GM19025 (cell line): Measurements from ENCODE around the gene CCL1.

Experiments
- ATAC-seq: cut with Tn5 transposase; IDR thresholded peaks from one replicate; pipeline ENCODE4 v1.9.1; 2021; ENCODE audit warnings: mild to moderate bottlenecking, low read depth, moderate library complexity; ENCODE audit not compliant: unreplicated experiment

Gene CCL1

GRCh38 chr17:34363183-34363661 lies at the start of gene CCL1:
Gene CCL1 (minus strand): TSS chr17:34363233. CDS start chr17:34363161, 72 bp downstream.
- no peak for ATAC-seq

GRCh38 chr17:34412534-34412933 lies 49.5 kb upstream of the CCL1 start:
- no peak for ATAC-seq

GRCh38 chr17:34411646-34412421 lies 48.8 kb upstream of the CCL1 start:
- ATAC-seq = no peak

GRCh38 chr17:34409352-34409751 lies 46.3 kb upstream of the CCL1 start:
- ATAC-seq = no peak

DNA sequence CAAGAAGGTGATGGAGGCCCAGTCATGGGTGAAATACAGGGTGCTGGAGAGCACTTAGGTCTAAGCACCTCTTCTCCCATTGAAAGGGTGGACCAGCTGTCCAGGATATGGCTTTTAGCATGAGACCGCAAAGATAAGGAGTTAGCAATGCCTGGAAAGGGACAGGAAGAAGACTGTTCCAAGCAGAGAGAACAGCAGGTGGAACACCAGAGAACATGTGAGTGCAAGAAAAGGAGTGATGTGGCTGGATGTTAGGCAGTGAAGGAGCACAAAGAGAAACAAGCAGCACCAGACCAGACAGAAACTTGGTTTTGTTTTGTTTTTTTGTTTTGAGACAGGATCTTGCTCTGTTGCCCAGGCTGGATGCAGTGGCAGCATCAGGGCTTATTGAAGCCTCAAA lies 45.4 kb upstream of the CCL1 start:
- ATAC-seq = no peak

DNA sequence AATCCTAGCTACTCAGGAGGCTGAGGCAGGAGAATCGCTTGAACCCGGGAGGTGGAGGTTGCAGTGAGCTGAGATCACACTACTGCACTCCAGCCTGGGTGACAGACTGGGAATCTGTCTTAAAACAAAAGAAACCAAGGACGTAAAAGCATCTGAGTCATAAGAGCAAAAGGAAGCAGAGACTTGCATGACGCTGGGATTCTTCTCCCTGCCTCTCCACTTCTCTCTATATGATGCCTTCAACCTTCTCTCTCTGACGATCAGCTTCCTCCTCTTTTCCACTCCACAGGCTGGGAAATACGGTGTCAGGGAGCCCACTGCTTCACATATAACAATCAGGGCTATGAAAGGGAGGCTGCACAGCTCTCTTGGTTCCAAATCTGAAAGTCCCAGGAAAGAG lies 43.2 kb upstream of the CCL1 start:
- ATAC-seq = no peak

GRCh38 chr17:34403006-34403405 lies 40.0 kb upstream of the CCL1 start:
- no peak for ATAC-seq

DNA sequence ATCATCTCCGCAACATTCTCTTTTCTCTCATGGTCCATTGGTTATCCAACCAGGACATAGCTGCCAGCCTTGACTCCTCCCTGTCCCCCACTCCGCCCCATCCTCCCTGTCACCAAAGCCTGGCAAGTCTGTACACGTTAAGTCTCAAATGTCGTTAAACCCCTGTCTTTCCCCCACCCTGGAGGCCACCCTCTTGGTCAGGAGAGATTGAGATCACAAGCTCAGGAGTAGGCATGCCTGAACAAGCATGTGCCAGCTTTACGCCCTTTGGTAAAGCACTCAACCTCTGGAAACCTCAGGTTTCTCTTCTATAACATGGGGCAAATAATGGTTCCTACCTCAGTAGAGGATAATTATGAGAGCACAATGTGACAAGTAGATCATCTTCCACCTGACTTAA lies 38.1 kb upstream of the CCL1 start:
- no peak for ATAC-seq

DNA sequence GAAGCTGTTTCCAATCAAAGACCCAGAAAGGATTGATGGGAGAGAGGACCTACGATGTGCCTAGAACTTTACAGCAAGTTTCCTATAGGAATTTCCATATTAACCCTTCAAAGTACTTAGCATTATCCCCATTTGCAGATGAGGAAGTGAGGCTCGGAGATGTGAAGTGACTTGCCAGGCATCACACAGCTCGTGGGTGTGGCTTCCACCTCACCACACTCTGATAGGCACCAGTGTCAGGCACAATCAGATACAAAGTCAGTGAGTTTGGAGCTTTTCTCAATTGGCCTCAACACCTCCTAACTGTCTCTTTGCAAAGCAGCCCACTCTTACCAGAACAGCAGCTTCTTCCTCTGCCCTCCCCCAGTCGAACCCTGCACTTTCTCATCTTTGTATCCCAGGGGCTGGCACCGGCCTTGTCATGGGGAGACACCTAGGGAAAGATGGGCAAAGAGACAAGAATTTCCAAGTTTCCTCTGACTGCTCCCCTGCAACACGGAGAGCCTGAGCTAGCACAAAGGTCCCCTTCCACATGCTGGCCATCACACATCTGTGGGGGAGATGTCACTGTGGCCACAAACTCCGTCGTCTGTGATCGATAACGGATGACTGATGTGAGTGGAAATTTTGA lies 37.4 kb upstream of the CCL1 start:
- no peak for ATAC-seq

DNA sequence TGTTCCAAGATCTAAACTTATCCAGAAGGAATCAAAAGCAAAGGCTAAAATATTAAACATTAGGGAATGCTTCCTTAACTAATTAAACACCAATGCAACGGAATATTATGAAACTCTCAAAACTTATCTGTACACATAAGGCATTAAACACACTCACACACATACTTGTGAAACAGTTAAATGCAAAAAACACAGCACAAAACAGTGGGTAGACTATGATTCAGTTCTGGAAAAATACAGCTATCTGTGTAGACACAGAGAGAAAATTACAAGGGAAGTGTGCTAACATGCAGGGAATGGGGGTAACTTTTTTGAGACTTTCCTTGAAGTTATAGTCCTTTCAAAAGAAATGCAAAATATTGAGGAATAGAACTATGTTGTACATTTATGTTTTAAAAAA lies 36.7 kb upstream of the CCL1 start:
- no peak for ATAC-seq

DNA sequence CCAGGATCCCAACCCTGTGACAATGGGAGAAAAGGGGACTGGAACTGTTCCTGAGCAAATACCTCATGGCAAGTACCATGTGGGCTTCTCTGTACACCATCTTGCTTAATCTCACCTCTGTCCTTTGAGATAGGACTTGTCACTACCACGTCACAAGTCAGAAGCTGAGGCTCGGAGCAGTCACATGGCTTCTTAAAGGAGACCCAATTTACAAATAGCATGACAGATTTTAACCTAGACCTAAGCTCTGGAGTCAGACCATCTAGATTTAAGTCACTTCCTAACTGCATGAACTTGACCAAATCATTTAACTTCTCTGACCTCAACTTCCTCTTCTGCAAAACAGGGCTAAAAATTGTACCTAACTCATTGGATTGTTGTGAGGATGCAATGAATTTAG lies 36.0 kb upstream of the CCL1 start:
- no peak for ATAC-seq

GRCh38 chr17:34397265-34397664 lies 34.2 kb upstream of the CCL1 start:
- no peak for ATAC-seq

DNA sequence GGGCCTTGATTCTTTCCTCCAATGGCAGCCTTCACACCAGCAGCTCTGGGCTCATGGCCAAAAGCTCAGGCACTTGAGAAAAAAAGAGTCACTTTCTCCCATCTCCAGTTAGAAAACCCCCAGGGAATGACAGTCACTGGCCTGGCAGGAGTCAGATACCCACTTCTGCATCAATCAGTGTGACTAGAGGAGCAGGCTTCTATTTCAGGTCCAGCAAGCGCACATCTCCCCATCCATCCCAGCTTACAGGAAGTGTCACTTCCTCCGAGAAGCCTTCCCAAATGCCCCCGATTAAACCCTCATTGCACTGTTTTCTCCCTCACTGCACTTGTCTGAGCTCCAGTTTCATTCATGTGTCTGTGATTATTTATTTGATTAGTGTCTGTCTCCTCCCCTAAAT lies 30.4 kb upstream of the CCL1 start:
- no peak for ATAC-seq

DNA sequence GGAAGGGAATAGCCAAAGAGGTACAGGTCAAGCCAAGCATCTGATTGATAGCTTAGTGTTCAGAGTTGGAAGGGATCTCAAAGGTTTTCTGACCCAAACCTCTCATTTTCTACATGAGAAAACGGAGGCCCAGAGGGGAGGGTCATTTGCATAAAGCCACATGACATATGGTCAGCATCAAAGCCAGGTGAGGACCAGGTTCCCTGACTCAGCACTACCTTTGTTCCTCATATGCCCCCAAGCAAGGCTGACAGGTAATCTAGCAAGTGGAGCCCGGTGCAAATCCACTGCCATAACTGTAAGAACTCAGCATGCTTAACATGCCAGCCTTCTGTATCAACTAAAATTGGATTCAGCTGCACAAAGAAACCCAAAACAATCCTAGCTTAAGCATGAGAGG lies 28.2 kb upstream of the CCL1 start:
- ATAC-seq = no peak

- ATAC-seq = no peak
These were observed 27.6 kb upstream of the CCL1 start for GRCh38 chr17:34390649-34391048.

DNA sequence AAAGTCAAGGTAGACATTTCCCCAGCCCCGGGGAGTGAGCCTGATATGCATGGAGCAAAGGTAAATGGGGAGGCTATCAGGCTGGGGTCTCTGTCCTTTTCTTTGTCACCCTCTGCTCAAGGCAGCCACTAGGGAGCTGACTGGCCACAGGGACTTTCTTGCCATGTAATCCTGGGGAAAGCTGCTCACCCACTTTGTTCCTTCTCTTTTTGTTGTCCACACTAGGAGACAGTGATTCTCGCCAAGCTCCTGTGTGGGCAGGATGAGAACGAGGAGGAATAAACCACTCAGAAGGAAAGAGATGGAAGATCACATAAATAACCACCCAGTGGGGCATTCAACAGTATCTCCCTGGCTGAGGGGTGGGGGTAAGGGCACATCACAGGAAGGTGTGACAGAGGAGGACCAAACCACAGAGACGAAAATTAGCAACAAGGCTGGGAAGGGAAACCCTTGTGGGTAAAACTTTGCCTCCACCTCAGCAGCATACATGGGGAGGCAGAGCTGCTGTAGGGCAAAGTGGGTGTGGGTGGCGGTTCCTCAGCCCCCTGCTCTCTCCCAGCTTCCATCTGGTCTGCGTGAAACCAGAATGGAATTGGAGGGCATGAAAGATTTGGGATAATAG lies 26.2 kb upstream of the CCL1 start:
- no peak for ATAC-seq

GRCh38 chr17:34387566-34387965 lies 24.5 kb upstream of the CCL1 start:
- no peak for ATAC-seq

GRCh38 chr17:34386697-34387550 lies 23.9 kb upstream of the CCL1 start:
- no peak for ATAC-seq

- no peak for ATAC-seq
These were observed 23.3 kb upstream of the CCL1 start for GRCh38 chr17:34386343-34386696.

DNA sequence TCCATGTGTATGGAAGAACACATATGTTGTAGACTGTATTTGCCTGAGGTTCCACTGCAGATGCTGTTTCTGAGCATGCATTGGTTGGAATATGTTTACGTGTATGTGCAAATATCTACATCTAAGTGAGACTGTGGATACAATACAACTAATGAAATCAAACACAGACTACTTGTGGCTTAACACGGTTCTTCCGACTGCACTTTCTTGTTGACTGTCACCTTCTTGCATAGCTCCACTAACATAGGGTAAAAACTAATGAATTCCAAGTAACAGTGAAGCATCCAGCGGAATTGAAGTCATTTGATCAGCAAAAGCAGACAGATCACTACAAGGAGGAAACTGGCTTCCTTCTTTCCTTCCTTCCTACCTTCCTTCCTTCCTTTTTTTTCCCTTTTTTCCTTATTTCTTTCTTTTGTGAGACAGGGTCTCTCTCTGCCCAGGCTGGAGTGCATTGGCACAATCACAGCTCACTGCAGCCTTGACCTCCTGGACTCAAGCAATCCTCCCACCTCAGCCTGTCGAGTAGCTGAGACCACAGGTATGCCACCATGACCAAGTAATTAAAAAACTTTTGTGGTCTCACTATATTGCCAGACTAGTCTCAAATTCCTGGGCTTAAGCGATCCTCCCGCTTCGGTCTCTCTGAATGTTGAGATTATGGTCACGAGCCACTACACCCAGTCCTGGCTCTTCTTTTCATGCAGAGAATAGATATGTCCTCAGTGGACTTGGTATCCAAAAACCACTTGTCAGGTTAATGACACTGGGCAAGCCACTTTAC lies 22.0 kb upstream of the CCL1 start:
- no peak for ATAC-seq
